Neural progenitor cell (in vitro differentiated cells): ENCODE measurements around the gene PROZ. TPM values are rescaled to one million over a fixed set of nuclear protein-coding genes. Genes with fewer than 3 reads are reported as not detected.

Experiments used
- DNase-seq: peaks from one replicate; pipeline ENCODE4 v3.0.0-alpha.2; 2016; ENCODE audit warnings: low spot score
- H2AFZ ChIP-seq: fragments of 200-600 bp; sonication (generic); replicated peaks from 2 replicates; pipeline ENCODE4 v1.6.1; 2016; ENCODE audit warnings: antibody characterized with exemption
- H3F3A ChIP-seq: fragments of 200-600 bp; sonication (generic); 2 replicates; pipeline ENCODE4 v1.6.1; 2016; ENCODE audit warnings: antibody characterized with exemption, low read depth
- H3K27ac ChIP-seq: fragments of 200-600 bp; sonication (generic); 2 replicates; pipeline ENCODE4 v1.5.1; 2016; ENCODE audit warnings: mild to moderate bottlenecking
- H3K27me3 ChIP-seq: fragments of 200-600 bp; sonication (generic); 2 replicates; pipeline ENCODE4 v1.6.1; 2016; ENCODE audit warnings: mild to moderate bottlenecking, moderate library complexity
- H3K36me3 ChIP-seq: fragments of 200-600 bp; sonication (generic); 2 replicates; pipeline ENCODE4 v1.5.1; 2016
- H3K4me1 ChIP-seq: fragments of 200-600 bp; sonication (generic); 2 replicates; pipeline ENCODE4 v1.6.1; 2016; ENCODE audit warnings: mixed run types
- H3K4me2 ChIP-seq: fragments of 200-600 bp; sonication (generic); 2 replicates; pipeline ENCODE4 v1.6.1; 2016
- H3K4me3 ChIP-seq: fragments of 200-600 bp; sonication (generic); 2 replicates; pipeline ENCODE4 v1.5.1; 2016
- H3K79me2 ChIP-seq: fragments of 200-600 bp; sonication (generic); 2 replicates; pipeline ENCODE4 v1.6.1; 2016; ENCODE audit warnings: low read depth
- H3K9ac ChIP-seq: fragments of 200-600 bp; sonication (generic); 2 replicates; pipeline ENCODE4 v1.6.1; 2016
- H3K9me3 ChIP-seq: fragments of 200-600 bp; sonication (generic); 2 replicates; pipeline ENCODE4 v1.5.1; 2016; ENCODE audit warnings: low read depth
- H4K20me1 ChIP-seq: fragments of 200-600 bp; sonication (generic); 2 replicates; pipeline ENCODE4 v1.6.1; 2016; ENCODE audit warnings: low read depth
- H3K27ac Mint-ChIP-seq: 3 replicates; pipeline ENCODE4 v1.8.0; 2021; ENCODE audit warnings: mixed read lengths
- H3K27me3 Mint-ChIP-seq: 2 replicates; pipeline ENCODE4 v1.8.0; 2022; ENCODE audit warnings: low read depth, mild to moderate bottlenecking, inconsistent platforms, moderate library complexity, mixed read lengths; ENCODE audit not compliant: insufficient read depth
- H3K36me3 Mint-ChIP-seq: 3 replicates; pipeline ENCODE4 v1.8.0; 2021; ENCODE audit warnings: mixed read lengths
- H3K4me1 Mint-ChIP-seq: 3 replicates; pipeline ENCODE4 v1.8.0; 2021; ENCODE audit warnings: mixed read lengths
- H3K4me3 Mint-ChIP-seq: 3 replicates; pipeline ENCODE4 v1.8.0; 2021; ENCODE audit warnings: mild to moderate bottlenecking, moderate library complexity, mixed read lengths
- H3K9me3 Mint-ChIP-seq: 3 replicates; pipeline ENCODE4 v1.8.0; 2020; ENCODE audit warnings: mixed read lengths
- CTCF ChIP-seq: fragments of 200-600 bp; sonication (generic); IDR thresholded peaks from 2 replicates; pipeline ENCODE4 v1.5.1; 2017; ENCODE audit warnings: antibody characterized with exemption, mild to moderate bottlenecking
- EZH2 ChIP-seq: fragments of 200-600 bp; sonication (generic); IDR thresholded peaks from 2 replicates; pipeline ENCODE4 v1.6.1; 2017; ENCODE audit warnings: antibody characterized with exemption, mild to moderate bottlenecking, moderate library complexity
- EZH2phosphoT487 ChIP-seq: fragments of 200-600 bp; sonication (generic); IDR thresholded peaks from 2 replicates; pipeline ENCODE4 v1.6.1; 2017; ENCODE audit warnings: antibody characterized with exemption
- total RNA-seq: library from RNA; depleted of rRNA; stranded (reverse); fragments of >200 nt; gene quantifications from 2 replicates; pipeline ENCODE4 v1.2.3, GENCODE V29; 2015; ENCODE audit warnings: low replicate concordance

PROZ gene
- not detected in 2 replicates for total RNA-seq

- no peaks in the 10 kb centered on the region for H3K36me3 Mint-ChIP-seq
- peaks cover 20% of the 10 kb centered on the region for H3K27me3 ChIP-seq
- H3K9ac ChIP-seq, result no peak within 1 kb of the TSS
- H3K4me3 ChIP-seq, result no peak within 1 kb of the TSS
- no peaks in the 10 kb centered on the region for H4K20me1 ChIP-seq
- H3K27me3 Mint-ChIP-seq, result peaks cover 6% of the 10 kb centered on the region
- TF ChIP-seq CTCF (no peak), EZH2 (no peak), EZH2phosphoT487 (no peak)
- peak within 1 kb of the TSS; percentile 53 for H3K27ac Mint-ChIP-seq
- H3K4me3 Mint-ChIP-seq, result no peak within 1 kb of the TSS
- peak within 1 kb of the TSS; percentile 19 for H3K4me2 ChIP-seq
- no peak within 1 kb of the TSS for H3K27ac ChIP-seq
- peak within 1 kb of the TSS; percentile 40 for H2AFZ ChIP-seq
- peaks cover 33% of the 10 kb centered on the region for H3K4me1 Mint-ChIP-seq
- H3F3A ChIP-seq, result peaks cover 23% of the 10 kb centered on the region
- no peaks in the 10 kb centered on the region for H3K9me3 ChIP-seq
- no peaks in the 10 kb centered on the region for H3K9me3 Mint-ChIP-seq
- no peaks in the 10 kb centered on the region for H3K79me2 ChIP-seq
- no peaks in the 10 kb centered on the region for H3K36me3 ChIP-seq
- peaks cover 29% of the 10 kb centered on the region for H3K4me1 ChIP-seq
- DNase-seq, result no peak
Observed at GRCh38 chr13:113157929-113158747, at the start of gene PROZ. Gene PROZ, plus strand, starts transcription at chr13:113158648. Its CDS starts 13 bp downstream, at chr13:113158661.

- Histone ChIP-seq H3K4me2 (no peak overlapping the region), H3K79me2 (no peaks in the 10 kb centered on the region), H3K9me3 (no peaks in the 10 kb centered on the region), H2AFZ (no peak overlapping the region), H3K4me3 (no peak overlapping the region), H3K9ac (no peak overlapping the region), H4K20me1 (no peaks in the 10 kb centered on the region), H3K27me3 (peaks cover 22% of the 10 kb centered on the region), H3F3A (no peaks in the 10 kb centered on the region), H3K27ac (no peak overlapping the region), H3K4me1 (peaks cover 7% of the 10 kb centered on the region), H3K36me3 (no peaks in the 10 kb centered on the region)
- Mint-ChIP-seq H3K4me1 (peaks cover 7% of the 10 kb centered on the region), H3K4me3 (peak overlapping the region; percentile 66), H3K27me3 (peaks cover 13% of the 10 kb centered on the region), H3K27ac (no peak overlapping the region), H3K9me3 (peaks cover 4% of the 10 kb centered on the region), H3K36me3 (no peaks in the 10 kb centered on the region)
- TF ChIP-seq EZH2 (no peak), EZH2phosphoT487 (no peak), CTCF (no peak)
- DNase-seq, result no peak
Observed at GRCh38 chr13:113109151-113110047, 49.0 kb upstream of the PROZ start.

GRCh38 chr13:113110048-113110851 lies 48.2 kb upstream of the PROZ start:
- Histone ChIP-seq H3K27me3 (peaks cover 22% of the 10 kb centered on the region), H3K36me3 (no peaks in the 10 kb centered on the region)

More at GRCh38 chr13:113110048-113110851, 48.2 kb upstream of the PROZ start:
- peaks cover 4% of the 10 kb centered on the region for H3K9me3 Mint-ChIP-seq
- H3K36me3 Mint-ChIP-seq, result no peaks in the 10 kb centered on the region
- no peak overlapping the region for H3K9ac ChIP-seq
- peaks cover 3% of the 10 kb centered on the region for H3K4me1 Mint-ChIP-seq
- DNase-seq, result no peak
- no peaks in the 10 kb centered on the region for H4K20me1 ChIP-seq
- no peaks in the 10 kb centered on the region for H3F3A ChIP-seq
- peak overlapping the region; percentile 22 for H3K4me2 ChIP-seq
- H3K27me3 Mint-ChIP-seq, result peaks cover 11% of the 10 kb centered on the region
- H3K4me1 ChIP-seq, result peaks cover 7% of the 10 kb centered on the region
- H3K27ac Mint-ChIP-seq, result no peak overlapping the region
- peak overlapping the region; percentile 13 for H3K4me3 ChIP-seq
- no peaks in the 10 kb centered on the region for H3K9me3 ChIP-seq
- no peak overlapping the region for H3K27ac ChIP-seq
- TF ChIP-seq EZH2phosphoT487 (no peak), CTCF (no peak), EZH2 (peak; percentile 59)
- no peaks in the 10 kb centered on the region for H3K79me2 ChIP-seq
- H3K4me3 Mint-ChIP-seq, result no peak overlapping the region
- no peak overlapping the region for H2AFZ ChIP-seq
